ENCODE results near the gene C6orf47.

Gene C6orf47

GRCh38 chr6:31636698-31637596 lies 23.6 kb downstream of the C6orf47 start:
- DNase-seq = no peak

GRCh38 chr6:31634969-31635575 lies 25.5 kb downstream of the C6orf47 start:
- DNase-seq = no peak

GRCh38 chr6:31634131-31634530 lies 26.4 kb downstream of the C6orf47 start:
- no peak for DNase-seq

GRCh38 chr6:31633447-31633846 lies 27.1 kb downstream of the C6orf47 start:
- DNase-seq = no peak

- DNase-seq = no peak
Measured at GRCh38 chr6:31632279-31632946, 28.2 kb downstream of the C6orf47 start.

GRCh38 chr6:31631681-31632278 lies 28.8 kb downstream of the C6orf47 start:
- no peak for DNase-seq

- no peak for DNase-seq
Measured at GRCh38 chr6:31631209-31631608, 29.4 kb downstream of the C6orf47 start.

- DNase-seq = no peak
Measured at GRCh38 chr6:31630177-31630934, 30.2 kb downstream of the C6orf47 start.

GRCh38 chr6:31629014-31629413 lies 31.6 kb downstream of the C6orf47 start:
- DNase-seq = no peak

- no peak for DNase-seq
Measured at GRCh38 chr6:31627690-31628287, 32.8 kb downstream of the C6orf47 start.

GRCh38 chr6:31626952-31627351 lies 33.6 kb downstream of the C6orf47 start:
- DNase-seq = no peak

- DNase-seq = no peak
Measured at GRCh38 chr6:31624070-31624469, 36.5 kb downstream of the C6orf47 start.

GRCh38 chr6:31622684-31623091 lies 37.9 kb downstream of the C6orf47 start:
- no peak for DNase-seq

GRCh38 chr6:31621991-31622390 lies 38.6 kb downstream of the C6orf47 start:
- no peak for DNase-seq

GRCh38 chr6:31621320-31621939 lies 39.1 kb downstream of the C6orf47 start:
- DNase-seq = no peak

- DNase-seq = peak in 38 of 56 donors; percentile 44 to 99 (median 81)
Measured at GRCh38 chr6:31620586-31621319, 39.8 kb downstream of the C6orf47 start, which contains the start of gene PRRC2A. Gene PRRC2A (plus strand): TSS chr6:31620715. CDS start chr6:31622790, 2,075 bp downstream.

- DNase-seq = peak; percentile 83 to 99 (median 97)
Measured at GRCh38 chr6:31619805-31620585, 40.6 kb downstream of the C6orf47 start.

GRCh38 chr6:31617010-31617409 lies 43.6 kb downstream of the C6orf47 start:
- DNase-seq = no peak

Measured in nucleus accumbens (tissue), 56 donors.